Measurements from ENCODE around the gene ARHGEF11.

DNA sequence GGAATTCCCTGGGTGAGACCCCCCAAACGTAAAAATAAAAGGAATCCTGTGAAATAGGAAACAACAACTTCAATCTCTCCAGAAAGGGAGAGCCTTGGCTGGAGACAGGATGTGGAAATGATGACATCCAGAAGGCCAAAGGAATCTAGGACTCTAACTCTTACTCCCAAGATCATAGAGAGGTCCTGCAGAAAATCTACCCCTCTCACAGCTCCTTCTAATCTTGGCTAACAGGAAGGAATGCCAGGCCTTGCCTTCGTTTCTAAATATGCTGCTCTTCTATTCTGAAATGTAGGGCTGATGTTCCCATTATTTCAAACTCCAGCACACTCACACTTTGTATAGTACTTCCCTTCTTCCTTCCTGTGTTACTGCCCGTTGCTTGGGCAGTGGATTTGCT, 40.7 kb downstream of the ARHGEF11 start:
- TF ChIP-seq EZH2 (IDR thresholded peaks at IDR 0.05; ENCODE audit: borderline replicate concordance, low read depth, low read length, poor library complexity, severe bottlenecking): no peak
- TF ChIP-seq, protein P1, sequence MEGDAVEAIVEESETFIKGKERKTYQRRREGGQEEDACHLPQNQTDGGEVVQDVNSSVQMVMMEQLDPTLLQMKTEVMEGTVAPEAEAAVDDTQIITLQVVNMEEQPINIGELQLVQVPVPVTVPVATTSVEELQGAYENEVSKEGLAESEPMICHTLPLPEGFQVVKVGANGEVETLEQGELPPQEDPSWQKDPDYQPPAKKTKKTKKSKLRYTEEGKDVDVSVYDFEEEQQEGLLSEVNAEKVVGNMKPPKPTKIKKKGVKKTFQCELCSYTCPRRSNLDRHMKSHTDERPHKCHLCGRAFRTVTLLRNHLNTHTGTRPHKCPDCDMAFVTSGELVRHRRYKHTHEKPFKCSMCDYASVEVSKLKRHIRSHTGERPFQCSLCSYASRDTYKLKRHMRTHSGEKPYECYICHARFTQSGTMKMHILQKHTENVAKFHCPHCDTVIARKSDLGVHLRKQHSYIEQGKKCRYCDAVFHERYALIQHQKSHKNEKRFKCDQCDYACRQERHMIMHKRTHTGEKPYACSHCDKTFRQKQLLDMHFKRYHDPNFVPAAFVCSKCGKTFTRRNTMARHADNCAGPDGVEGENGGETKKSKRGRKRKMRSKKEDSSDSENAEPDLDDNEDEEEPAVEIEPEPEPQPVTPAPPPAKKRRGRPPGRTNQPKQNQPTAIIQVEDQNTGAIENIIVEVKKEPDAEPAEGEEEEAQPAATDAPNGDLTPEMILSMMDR (conservative IDR thresholded peaks at IDR 0.05; ENCODE audit: low read depth, low read length): no peak
